Transverse colon (tissue), 4 donors: ENCODE results near the gene BID. TPM values are rescaled to one million over a fixed set of nuclear protein-coding genes. Genes with fewer than 3 reads are reported as not detected.

Source experiments
- DNase-seq: peaks from one replicate; pipeline ENCODE4 v3.0.0-alpha.2; 2019
- H3K27ac ChIP-seq, 4 donors: fragments of 200-600 bp; sonication (generic); 2 replicates each; pipeline ENCODE4 v1.5.1; 2016 to 2018; ENCODE audit warnings: inconsistent platforms in 4 of 4
- H3K27me3 ChIP-seq: fragments of 200-600 bp; sonication (generic); 2 replicates; pipeline ENCODE4 v1.5.1; 2017; ENCODE audit warnings: inconsistent platforms
- H3K36me3 ChIP-seq, 4 donors: fragments of 200-600 bp; sonication (generic); 2 replicates each; pipeline ENCODE4 v1.5.1; 2017 to 2019; ENCODE audit warnings: inconsistent platforms in 4 of 4
- H3K4me1 ChIP-seq, 4 donors: fragments of 200-600 bp; sonication (generic); 2 replicates each; pipeline ENCODE4 v1.5.1; 2017 to 2020; ENCODE audit warnings: inconsistent platforms in 4 of 4
- H3K4me3 ChIP-seq, 4 donors: fragments of 200-600 bp; sonication (generic); 1 replicate in 1 of 4; 2 replicates in 3 of 4; pipeline versions ENCODE4 v1.5.1 to v1.6.1; 2017 to 2019; ENCODE audit warnings: inconsistent platforms in 4 of 4
- H3K9me3 ChIP-seq, 2 donors: fragments of 200-600 bp; sonication (generic); 2 replicates each; pipeline ENCODE4 v1.5.1; 2017 to 2019; ENCODE audit warnings: inconsistent platforms in 2 of 2
- EP300 ChIP-seq: sonication (generic); formaldehyde crosslinking; IDR thresholded peaks from one replicate; pipeline ENCODE4 v1.6.1; 2017; ENCODE audit warnings: antibody characterized with exemption, low read depth
- POLR2A ChIP-seq: fragments of 450-650 bp; IDR thresholded peaks from one replicate; pipeline ENCODE4 v1.6.1; 2016; ENCODE audit warnings: antibody characterized with exemption, mild to moderate bottlenecking, moderate library complexity
- POLR2AphosphoS5 ChIP-seq, 3 donors: sonication (generic); formaldehyde crosslinking; IDR thresholded peaks; one replicate each; pipeline ENCODE4 v1.6.1; 2016; ENCODE audit warnings: antibody characterized with exemption in 3 of 3
- WGBS, 2 donors: methylation state at CpG; one replicate each; pipeline ENCODE4 v1.1.5; 2018; ENCODE audit warnings: low coverage in 1 of 2; 5-methylcytosine and 5-hydroxymethylcytosine counted together
- in situ Hi-C, 4 donors: fragments of 200-750 bp; cut with MboI; loops; one replicate each; pipeline versions ENCODE4 v1.15.0 to v1.15.1; 2017; ENCODE audit warnings: low sequenced_read_pairs in 3 of 4, low pct_ligation_motif_present in 1 of 4, low pct_unique_long_range_greater_than_20kb in 1 of 4
- intact Hi-C: fragments of 100-400 bp; cut with DNase I; formaldehyde crosslinking; loops from one replicate; pipeline ENCODE4 v1.15.1; 2023; ENCODE audit warnings: low total_unique reads
- total RNA-seq, 4 donors: library from RNA; depleted of rRNA; stranded (reverse); fragments of >200 nt; gene quantifications; one replicate each; pipeline ENCODE4 v1.1.0, GENCODE V29; 2016
- TF ChIP-seq, protein P1 (sequence below), 5 experiments: fragments of 200-600 bp in 3 of 5; fragments of 450-650 bp in 2 of 5; sonication (generic) in 3 of 5; IDR thresholded peaks; 1 replicate in 2 of 5; 2 replicates in 3 of 5; pipeline ENCODE4 v1.5.1; 2016 to 2017; ENCODE audit warnings: antibody characterized with exemption in 5 of 5, inconsistent platforms in 3 of 5, mild to moderate bottlenecking in 2 of 5, moderate library complexity in 1 of 5

Gene BID
- total RNA-seq, 4 donors from 2014 or later, result 21.1 to 59.5 (median 25.5) TPM

DNA sequence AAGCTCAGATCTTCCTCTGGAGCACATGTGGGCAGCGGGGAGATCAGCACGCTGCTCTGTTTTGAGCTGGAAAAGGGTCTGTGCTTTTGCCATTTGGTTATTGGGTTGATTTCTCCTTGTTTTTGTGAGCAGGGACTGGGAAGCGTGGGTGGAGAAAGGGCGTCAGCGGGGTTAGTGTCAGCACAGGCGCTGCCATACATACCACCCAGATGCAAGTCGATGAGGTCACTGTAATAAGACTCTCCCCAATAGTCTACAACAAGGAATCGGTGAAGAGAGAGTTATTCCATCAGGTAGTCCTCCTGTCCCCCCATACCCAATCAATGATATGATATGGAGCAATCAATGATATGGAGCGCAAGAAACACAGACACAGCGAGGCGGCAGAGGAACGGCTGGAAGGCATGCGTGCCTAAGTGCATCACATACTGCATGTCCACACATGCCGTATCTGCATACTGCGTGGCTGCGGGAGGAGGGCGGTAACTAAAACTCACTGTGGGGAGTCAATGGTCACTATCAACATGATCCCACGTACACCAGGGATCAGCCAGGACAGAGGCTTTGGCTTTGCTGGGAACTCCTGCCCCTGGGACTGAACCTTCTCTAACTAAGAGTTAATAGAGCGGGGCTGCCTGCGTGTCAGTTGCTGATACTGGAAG, 29.5 kb upstream of the BID start:
- DNase-seq, result no peak
- H3K4me3 ChIP-seq, result no peak overlapping the region
- WGBS, 2 donors, result 94 to 100% methylated on average over 5 to 20 of the region's 20 CpGs
- TF ChIP-seq, protein P1, sequence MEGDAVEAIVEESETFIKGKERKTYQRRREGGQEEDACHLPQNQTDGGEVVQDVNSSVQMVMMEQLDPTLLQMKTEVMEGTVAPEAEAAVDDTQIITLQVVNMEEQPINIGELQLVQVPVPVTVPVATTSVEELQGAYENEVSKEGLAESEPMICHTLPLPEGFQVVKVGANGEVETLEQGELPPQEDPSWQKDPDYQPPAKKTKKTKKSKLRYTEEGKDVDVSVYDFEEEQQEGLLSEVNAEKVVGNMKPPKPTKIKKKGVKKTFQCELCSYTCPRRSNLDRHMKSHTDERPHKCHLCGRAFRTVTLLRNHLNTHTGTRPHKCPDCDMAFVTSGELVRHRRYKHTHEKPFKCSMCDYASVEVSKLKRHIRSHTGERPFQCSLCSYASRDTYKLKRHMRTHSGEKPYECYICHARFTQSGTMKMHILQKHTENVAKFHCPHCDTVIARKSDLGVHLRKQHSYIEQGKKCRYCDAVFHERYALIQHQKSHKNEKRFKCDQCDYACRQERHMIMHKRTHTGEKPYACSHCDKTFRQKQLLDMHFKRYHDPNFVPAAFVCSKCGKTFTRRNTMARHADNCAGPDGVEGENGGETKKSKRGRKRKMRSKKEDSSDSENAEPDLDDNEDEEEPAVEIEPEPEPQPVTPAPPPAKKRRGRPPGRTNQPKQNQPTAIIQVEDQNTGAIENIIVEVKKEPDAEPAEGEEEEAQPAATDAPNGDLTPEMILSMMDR (IDR thresholded peaks at IDR 0.05), result no peak
- TF ChIP-seq POLR2AphosphoS5 (IDR thresholded peaks at IDR 0.05) (no peak), POLR2A (no peak), EP300 (no peak)
- intact Hi-C loops (no loop called here), in situ Hi-C loops (no loop called here)
- no peaks in the 10 kb centered on the region for H3K27me3 ChIP-seq
- H3K27ac ChIP-seq, result no peak overlapping the region
- no peaks in the 10 kb centered on the region for H3K9me3 ChIP-seq
- peaks cover 0 to 5% (median 0%) of the 10 kb centered on the region in 4 donors for H3K4me1 ChIP-seq
- peaks cover 0 to 19% (median 0%) of the 10 kb centered on the region in 4 donors for H3K36me3 ChIP-seq

DNA sequence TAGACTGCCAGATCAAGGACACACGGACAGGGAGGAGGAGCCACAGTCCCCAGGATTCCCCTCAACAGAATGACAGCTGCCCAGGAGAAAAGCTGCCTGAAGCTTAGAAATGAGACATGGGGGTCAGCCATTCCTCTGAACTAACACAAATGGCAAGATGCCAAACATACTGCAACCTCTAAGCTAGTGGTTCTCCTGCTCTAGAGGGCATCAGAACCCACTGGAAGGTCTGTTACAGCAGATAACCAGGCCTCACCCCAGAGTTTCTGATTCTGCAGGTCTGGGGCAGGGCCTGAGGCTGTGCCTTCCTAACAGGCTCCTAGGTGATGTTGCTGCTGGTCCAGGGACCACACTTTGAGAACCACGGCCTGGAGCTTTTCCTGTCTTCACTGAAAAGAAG, 28.6 kb upstream of the BID start:
- intact Hi-C loops, result no loop called here
- no peak overlapping the region for H3K4me3 ChIP-seq
- TF ChIP-seq POLR2AphosphoS5 (IDR thresholded peaks at IDR 0.05), result no peak
- TF ChIP-seq, protein P1 (IDR thresholded peaks at IDR 0.05), result no peak
- WGBS, 2 donors, result 90 to 100% methylated on average over 1 to 2 of the region's 2 CpGs
- peaks cover 0 to 5% (median 0%) of the 10 kb centered on the region in 4 donors for H3K4me1 ChIP-seq
- DNase-seq, result no peak
- no peaks in the 10 kb centered on the region for H3K27me3 ChIP-seq
- no peak overlapping the region for H3K27ac ChIP-seq
- in situ Hi-C loops, result no loop called here
- no peaks in the 10 kb centered on the region for H3K9me3 ChIP-seq
- peaks cover 0 to 10% (median 0%) of the 10 kb centered on the region in 4 donors for H3K36me3 ChIP-seq

DNA sequence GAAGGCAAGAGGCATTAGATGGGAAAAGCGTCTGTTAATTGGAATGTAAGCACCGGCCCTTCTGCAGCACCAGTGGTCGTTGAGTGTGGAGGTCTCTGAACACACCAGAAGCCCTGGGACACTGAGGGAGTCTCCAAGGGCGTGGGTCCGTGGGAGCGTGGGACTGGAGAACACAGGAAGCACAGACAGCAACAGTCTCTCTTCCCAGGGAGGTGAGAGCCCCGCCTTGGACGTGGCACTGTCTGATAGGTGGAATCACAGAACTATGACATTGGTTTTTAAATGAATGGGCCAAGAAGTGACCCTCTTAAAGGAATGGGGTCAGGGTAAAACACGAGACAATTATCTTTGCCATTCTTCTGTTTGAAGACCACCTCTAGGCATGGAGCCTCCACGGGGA, 28.1 kb upstream of the BID start:
- in situ Hi-C loops, result no loop called here
- H3K36me3 ChIP-seq, result peaks cover 0 to 7% (median 0%) of the 10 kb centered on the region in 4 donors
- 90 to 96% methylated on average over 4 to 10 of the region's 10 CpGs for WGBS, 2 donors

DNA sequence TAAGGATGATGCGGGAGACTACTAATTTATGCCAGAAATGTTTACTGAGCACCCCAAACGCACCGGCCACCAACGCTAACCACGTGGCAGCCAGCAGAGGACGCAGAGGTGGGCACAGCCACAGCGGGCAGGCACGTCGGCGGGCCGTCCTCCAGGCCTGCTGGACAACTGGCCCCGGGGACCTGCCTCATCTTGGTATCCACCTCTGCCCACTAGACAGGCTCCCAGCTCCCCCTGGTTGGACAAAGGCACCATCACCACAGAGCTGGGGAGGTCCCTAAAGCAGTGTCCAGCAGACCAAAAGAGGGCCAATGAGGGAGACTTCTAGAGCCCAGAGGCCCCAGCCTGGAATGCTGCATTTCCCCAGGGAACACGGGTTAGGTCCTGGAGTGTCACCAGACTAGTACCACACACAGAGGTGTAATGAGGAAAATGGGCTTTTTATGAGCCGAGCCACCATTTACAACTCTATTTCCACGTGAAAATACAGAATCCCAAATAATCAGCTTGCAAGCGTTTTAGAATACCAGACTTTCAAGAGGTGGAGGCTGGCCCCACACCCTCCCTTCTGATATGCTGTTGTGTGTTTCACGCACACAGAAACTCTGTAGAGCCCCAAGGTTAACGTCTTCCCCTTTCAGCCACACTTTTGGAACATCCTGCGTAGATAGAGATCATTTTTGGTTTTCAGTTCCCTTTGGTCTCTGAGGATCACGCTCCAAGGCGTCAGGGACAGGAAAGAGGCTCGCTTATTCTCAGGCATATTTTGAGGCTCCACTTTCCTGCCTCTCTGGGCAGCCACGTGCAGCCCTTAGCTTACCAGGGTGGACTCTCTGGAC, 23.7 kb upstream of the BID start:
- no peak for DNase-seq
- no peak overlapping the region for H3K4me3 ChIP-seq
- no peak overlapping the region for H3K27ac ChIP-seq
- in situ Hi-C loops (no loop called here), intact Hi-C loops (no loop called here)
- H3K4me1 ChIP-seq, result peaks cover 0 to 5% (median 0%) of the 10 kb centered on the region in 4 donors
- no peaks in the 10 kb centered on the region for H3K36me3 ChIP-seq
- no peaks in the 10 kb centered on the region for H3K27me3 ChIP-seq
- no peaks in the 10 kb centered on the region for H3K9me3 ChIP-seq
- 59 to 87% methylated on average over 5 to 20 of the region's 23 CpGs for WGBS, 2 donors
- TF ChIP-seq POLR2A (no peak), POLR2AphosphoS5 (IDR thresholded peaks at IDR 0.05) (no peak), EP300 (no peak)
- TF ChIP-seq, protein P1 (IDR thresholded peaks at IDR 0.05), result no peak

More for the DNA sequence above, 28.1 kb upstream of the BID start:
- no peak overlapping the region for H3K27ac ChIP-seq
- no peak for DNase-seq
- H3K4me3 ChIP-seq, result no peak overlapping the region
- intact Hi-C loops, result no loop called here
- H3K9me3 ChIP-seq, result no peaks in the 10 kb centered on the region
- no peaks in the 10 kb centered on the region for H3K27me3 ChIP-seq
- H3K4me1 ChIP-seq, result peaks cover 0 to 5% (median 0%) of the 10 kb centered on the region in 4 donors
- no peak for TF ChIP-seq POLR2A
- no peak for TF ChIP-seq EP300
- TF ChIP-seq, protein P1 (IDR thresholded peaks at IDR 0.05), result no peak
- no peak for TF ChIP-seq POLR2AphosphoS5 (IDR thresholded peaks at IDR 0.05)
